GM18909 (cell line): ENCODE data around the gene PHKG1.
"Not testable (repeated sequence)": the region's sequence is repeated elsewhere in the genome, so short reads cannot be mapped to it uniquely, and the experiment has no call there.

Experiments used
- ATAC-seq: cut with Tn5 transposase; IDR thresholded peaks from one replicate; pipeline ENCODE4 v1.9.1; 2021; ENCODE audit warnings: mild to moderate bottlenecking; ENCODE audit not compliant: unreplicated experiment, poor library complexity

The PHKG1 gene

DNA sequence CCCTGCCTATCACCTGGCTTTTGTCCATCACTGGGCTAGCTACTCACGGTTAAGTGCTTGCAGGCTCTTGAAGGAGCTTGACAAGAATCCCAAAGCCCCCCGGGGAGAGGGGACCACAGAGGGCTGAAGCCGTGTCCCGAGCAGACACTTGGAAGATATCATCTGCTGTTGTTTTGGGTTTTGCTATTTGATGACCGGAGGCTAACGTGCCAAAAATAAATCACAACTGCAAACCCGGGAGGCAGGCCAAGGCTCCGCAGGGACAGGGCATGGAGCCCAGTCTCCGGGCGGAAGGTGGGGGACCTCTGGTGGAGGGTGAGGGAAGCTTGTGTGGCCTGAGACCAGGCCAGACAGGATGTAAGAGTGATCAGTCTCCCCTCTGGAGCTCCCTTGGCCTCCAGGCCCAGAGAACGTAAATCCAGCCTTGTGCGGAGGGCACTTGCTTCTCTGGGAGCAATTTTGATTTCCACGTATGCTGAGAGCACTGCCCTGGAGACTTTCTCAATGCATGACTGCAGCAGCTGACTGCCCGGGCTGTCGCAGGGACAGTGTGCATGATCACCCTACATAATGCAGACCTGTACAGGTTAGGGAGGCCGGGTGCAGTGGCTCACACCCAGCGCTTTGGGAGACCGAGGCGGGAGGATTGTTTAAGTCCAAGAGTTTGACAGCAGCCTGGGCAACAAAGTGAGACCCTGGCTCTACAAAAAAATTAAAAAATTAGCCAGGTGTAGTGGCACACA lies at the start of gene PHKG1:
Gene PHKG1, minus strand, starts transcription at position 164 of the 743 bp plus-strand sequence. CDS start 4,011 bp downstream, outside the sequence.
- ATAC-seq, result no peak

DNA sequence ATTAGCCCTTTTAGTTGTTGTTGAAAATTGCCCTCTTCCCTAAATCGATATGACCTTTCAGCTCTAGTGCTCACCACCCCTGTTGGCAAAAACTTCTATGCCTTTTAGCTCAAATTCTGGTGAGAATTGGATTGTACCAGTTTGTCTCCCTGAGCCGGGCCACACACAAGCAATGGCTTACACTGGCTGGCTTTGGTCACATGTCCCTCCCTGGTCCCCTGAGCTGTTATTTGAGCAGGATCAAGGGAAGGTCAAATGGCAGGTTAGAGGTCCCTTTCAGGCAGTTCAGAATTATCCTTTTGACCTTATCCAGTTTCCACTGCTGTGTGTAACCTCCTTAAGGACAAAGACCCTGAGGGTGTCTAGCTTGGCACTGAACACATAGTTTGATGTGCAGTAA lies 38.3 kb upstream of the PHKG1 start:
- not testable (repeated sequence) for ATAC-seq

DNA sequence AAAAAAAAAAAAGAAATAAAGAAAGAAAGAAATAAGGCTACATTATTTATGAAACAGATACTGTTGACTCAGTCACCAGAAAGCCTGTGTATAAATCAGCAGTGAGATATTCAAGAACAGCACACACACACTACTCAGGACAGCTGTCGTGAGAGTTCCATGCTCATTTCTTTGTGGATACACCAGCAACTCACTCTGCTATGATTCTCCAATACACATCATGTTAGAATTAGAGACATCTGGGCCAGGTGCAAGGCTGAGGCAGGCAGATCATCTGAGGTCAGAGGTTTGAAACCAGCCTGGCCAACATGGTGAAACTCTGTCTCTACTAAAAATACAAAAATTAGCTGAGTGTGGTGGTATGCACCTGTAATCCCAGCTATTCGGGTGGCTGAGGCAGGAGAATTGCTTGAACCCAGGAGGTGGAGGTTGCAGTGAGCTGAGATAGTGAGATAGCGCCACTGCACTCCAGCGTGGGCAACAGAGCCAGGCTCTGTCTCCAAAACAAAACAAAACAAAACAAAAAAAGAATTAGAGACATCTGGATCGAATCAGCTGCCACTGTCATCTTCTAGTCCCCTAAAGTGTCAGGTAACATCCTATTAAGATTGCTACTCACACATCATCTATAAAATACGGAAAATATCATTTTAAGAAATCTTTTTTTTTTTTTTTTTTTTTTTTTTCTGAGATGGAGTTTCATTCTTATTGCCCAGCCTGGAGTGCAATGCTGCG lies 34.7 kb upstream of the PHKG1 start:
- no peak for ATAC-seq

DNA sequence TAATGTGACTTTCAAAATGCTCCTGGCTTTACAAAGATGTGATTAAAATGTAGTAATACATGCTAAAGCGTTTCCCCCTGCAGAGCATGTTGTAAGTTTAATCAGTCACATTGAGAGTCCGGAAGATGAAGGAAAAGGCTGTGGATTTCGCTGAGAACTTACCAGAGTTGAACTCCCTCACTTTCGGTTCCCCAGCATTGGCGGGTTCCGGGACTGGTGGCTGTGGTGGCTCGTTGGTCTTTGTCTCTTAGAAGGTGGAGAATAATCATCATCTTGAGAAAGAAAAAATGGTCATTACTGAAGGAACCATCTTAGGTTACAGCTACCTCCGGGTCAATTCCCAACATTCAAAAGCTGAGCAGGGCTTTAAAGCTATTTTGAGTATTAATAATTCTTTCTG lies 33.1 kb upstream of the PHKG1 start:
- no peak for ATAC-seq

DNA sequence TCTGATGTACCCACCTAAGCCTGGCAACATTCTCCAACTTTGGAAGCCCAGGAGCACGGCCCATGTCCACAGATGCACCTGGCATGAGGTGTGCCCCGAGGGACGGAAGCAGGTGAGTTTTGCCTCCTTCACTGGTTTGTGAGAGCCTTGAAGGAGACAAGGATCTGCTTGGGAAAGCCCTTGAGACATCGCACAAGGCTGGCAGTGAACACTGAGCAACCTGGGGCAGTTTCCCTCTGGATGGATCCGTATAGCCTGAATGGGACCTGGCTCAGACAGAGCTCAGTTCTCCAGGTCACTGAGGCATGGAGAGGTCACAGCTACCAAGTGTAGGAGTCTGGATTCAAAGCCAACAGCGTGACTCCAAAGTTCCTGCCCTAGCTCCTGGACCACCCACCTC lies 32.2 kb upstream of the PHKG1 start:
- no peak for ATAC-seq

DNA sequence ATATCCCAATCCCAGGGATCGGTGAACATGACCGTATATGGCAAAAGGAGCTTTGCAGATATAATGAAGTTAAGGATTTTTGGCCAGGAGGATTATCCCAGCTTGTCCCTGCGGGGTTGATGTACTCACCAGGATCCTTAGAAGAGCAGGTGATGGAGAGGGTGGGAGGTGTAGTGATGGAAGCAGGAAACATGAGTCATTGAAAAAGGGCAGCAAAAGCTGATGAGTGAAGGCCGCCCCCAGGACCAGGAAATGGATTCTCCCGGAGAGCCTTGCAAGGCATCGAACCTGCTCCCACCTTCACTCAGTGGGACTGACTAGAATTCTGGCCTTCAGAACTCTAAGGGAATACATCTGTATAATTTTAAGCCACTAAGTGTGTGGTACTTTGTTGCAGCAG lies 28.7 kb upstream of the PHKG1 start:
- ATAC-seq, result no peak

DNA sequence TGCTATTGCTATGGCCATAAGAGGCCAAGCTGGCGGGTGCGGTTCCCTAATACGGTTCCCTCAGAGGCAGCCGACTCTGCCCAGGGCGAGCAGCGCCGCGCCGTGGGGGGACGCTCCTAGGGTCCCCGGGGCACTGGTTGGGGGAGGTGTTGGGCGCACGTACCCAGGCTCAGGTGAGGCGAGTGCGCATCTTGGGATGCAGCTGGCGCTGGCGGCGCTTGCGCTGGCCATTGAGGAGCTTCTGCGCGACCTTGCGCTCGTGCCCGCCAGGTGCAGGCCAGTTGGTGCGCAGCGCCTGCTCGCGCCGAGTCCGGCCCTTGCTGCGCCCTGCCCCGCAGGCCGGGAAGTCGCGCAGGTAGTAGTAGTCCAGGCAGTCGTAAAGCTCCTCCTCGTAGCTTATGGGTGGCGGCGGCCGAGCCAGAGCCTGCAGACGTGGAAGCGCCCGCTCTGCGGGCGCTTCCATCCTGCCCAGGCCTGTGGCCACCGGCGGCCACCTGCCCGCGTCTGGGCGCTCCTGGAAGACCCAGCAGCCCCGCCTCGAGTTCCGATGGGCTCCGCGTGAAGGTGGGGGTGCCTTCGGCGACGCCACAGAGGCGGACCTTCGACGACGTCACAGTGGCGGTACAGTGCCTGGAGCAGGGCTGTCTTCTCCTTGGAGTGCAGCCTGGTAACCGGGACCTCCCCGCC lies 23.2 kb upstream of the PHKG1 start, which contains the start of gene NUPR2:
Gene NUPR2, minus strand, starts transcription at position 566 of the 687 bp plus-strand sequence. Its CDS starts 103 bp downstream, at position 463.
- no peak for ATAC-seq

DNA sequence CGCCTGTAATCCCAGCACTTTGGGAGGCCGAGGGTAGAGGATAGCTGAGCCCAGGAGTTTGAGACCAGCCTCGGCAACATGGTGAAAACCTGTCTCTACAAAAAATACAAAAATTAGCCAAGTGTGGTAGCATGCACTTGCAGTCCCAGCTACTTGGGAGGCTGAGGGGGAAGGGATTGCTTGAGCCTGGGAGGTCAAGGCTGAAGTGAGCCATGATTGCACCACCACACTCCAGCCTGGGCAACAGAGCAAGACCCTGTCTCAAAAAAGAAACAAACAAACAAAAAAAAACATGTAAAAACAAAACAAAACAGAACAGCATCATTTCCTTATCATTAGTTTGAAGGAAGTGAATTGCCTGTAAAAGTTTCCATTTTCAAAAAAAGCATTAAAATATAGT lies 19.5 kb upstream of the PHKG1 start:
- not testable (repeated sequence) for ATAC-seq

DNA sequence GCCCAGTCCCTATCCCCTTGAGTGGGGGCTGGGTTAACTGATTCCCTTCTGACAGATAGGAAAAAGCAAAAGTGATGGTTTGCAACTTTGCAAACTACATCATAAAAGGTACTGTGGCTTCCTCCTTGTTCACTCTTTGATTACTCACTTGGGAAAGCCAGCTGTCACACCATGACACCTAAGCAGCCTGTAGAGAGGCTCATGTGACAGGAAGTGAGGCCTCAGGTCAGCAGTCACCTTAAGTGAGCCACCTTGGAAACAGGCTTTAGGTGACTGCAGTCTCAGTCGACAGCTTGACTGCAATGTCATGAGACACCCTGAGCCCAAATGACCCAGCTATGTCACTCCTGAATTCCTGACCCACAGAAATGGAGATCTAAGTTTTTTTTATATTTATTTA lies 17.9 kb upstream of the PHKG1 start:
- no peak for ATAC-seq

DNA sequence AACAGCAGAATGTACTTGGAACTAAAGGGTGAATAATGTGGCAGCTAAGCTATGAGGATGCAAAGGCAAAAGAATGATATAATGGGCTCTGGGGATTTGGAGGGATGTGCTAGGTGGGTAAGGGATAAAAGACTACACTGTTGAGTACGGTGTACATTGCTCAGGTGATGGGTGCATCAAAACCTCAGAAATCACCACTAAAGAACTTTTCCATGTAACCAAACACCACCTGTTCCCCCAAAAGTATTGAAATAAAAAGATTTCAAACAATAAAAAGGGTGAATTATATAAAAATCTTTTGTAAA lies 15.2 kb upstream of the PHKG1 start:
- no peak for ATAC-seq

DNA sequence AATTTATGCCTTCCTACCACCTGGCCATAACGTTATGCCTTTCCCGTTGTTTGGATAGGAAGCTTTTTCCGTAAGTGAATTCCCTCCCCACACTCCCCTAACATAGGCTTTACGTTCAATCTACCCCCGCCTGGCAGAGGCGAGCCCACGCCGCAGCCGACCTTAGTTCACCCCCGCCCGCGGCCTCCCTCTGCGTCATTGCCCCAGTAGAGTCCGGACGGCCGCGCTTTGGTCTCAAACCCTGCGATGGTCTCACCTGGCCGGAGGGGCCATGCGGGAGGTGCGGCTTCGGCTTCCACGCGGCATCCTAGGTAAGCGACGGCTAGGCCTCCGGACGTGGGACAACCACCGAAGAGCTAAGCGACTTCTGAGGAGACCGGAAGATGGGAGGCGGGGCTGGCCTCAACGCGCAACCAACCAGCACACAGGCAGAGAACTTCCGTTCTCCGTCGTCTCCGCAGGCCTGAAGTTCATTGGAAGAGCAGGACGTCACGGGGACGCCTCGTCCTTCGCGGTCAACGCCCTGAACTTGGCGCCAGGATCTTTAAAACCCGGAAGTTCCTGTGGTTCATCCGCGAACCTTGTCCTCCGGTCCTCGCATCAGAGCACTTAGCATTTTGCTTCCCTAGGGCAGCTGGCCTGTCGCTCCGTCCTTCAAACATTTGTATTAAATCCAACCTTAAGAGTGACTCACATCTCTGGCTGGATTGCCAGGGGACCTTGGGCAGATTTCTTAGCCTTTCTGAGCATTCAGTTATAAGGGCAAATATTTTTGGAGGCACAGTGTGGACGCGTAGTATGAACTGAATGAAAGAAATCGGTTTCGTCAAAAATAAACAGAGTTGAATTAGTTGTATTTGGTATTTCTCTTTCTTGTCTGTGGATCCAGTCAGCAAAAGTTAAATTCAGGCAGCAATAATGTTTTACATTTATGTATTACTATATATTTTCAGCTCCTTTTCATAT lies 13.6 kb upstream of the PHKG1 start, which contains the start of gene CHCHD2:
Gene CHCHD2, minus strand, starts transcription at position 369 of the 966 bp plus-strand sequence. Its CDS starts 63 bp downstream, at position 306.
- ATAC-seq, result peak; percentile 100

DNA sequence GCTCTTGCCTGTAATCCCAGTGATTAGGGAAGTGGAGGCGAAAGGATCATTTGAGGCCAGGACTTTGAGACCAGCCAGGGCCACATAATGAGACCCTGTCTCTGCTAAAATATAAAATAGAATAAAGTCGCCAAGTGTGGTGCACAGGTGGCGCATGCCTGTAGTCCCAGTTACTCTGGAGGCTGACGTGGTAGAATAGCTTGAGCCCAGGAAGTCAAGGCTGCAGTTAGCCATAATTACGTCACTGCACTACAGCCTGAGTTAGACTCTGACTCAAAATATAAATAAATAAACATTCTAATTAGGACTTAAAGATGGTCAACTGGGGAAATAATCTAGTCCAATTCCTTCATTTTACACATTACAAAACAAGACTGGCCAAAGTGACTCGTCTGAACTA lies 12.8 kb upstream of the PHKG1 start:
- ATAC-seq, result peak; percentile 32

DNA sequence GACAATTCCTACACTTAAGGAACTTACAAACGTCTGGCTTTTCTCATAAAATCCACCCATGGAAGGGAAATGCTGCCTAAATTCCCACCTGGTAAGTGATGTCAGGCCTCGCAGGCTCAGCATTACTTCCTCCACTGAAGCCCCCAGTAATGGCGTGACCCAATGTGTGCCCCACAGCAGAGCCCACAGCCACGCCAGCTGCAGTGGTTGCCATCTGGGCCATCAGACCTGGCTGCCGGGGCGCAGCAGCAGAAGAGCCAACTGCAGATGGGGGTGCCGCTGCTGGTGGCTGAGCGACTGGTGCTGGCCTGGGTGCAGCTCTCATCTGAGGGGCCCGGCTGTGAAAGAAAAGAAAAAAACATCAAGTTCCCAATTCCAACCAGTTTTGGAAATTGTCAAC lies 11.4 kb upstream of the PHKG1 start:
- not testable (repeated sequence) for ATAC-seq

DNA sequence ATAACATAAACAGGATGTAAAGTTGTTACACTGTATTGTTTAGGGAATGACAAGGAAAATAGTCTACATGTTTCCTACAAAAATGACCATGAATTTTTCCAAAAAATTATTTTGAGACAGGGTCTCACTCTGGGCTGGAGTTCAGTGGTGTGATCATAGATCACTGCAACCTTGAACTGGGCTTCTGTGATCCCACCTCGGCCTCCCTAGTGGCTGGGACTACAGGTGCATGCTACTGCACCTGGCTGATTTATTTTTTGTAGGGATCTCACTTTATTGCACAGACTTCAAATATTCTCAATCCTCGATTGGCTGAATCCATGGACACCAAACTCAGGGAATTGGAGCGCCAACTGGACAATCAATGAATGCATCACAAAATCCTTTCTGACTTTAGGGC lies 6.9 kb upstream of the PHKG1 start:
- ATAC-seq, result no peak

DNA sequence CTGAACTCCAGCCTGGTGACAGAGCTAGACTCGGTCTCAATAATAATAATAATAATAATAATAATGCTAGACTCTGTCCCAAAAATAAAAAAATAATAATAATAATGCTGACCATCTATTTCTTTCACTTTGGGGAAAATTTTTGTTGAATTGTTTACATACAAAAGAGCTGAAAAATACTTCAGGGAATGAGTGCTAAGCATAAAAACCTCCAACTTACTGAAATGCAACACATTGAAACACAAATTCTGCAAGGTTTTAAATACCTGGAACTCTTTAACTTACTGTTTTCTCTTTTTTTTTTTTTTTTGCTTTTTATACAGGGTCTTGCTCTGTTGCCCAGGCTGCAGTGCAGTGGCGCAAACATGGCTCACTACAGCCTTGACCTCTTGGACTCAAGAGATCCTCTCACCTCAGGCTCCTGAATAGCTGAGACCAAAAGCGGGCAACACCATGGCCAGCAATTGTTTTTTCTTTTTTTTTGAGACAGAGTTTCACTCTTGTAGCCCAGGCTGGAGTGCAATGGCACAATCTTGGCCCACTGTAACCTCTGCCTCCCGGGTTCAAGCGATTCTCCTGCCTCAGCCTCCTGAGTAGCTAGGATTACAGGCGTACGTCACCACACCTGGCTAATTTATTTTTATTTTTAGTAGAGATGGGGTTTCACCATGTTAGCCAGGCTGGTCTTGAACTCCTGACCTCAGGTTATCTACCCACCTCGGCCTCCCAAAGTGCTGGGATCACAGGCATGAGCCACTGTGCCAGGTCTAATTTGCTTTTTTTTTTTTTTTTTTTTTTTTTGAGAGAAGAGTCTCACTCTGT lies 5.6 kb upstream of the PHKG1 start:
- ATAC-seq, result not testable (repeated sequence)

DNA sequence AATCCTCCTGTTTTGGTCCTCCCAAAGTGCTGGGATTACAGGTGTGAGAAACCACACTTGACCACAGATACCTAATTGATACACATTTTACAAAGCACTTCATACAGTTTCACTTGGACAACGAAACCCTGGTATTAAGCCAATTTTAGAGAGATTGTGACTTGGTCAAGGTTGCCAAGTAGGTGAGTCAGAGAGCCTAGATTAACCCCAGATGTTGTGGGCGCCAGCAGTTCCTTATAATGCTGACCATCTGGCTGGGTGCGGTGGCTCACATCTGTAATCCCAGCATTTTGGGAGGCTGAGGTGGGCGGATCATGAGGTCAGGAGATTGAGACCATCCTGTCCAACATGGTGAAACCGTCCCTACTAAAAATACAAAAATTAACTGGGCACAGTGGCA lies 4.9 kb upstream of the PHKG1 start:
- no peak for ATAC-seq

DNA sequence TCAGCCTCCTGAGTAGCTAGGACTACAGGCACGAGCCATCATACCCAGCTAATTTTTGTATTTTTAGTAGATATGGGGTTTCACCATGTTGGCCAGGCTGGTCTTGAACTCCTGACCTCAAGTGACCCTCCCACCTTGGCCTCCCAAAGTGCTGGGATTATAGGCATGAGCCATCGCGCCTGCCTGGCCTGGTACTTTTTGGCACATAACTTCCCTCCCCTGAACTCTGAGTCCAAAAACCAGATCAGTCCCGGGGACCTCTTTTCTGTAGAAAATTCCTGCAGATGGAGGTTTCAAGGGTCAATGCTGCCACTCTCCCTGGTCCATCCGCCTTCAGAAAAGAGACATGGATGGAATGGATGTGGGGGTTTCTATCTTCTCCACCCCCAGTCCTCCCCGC lies 364 bp downstream of the PHKG1 start:
- ATAC-seq, result not testable (repeated sequence)

DNA sequence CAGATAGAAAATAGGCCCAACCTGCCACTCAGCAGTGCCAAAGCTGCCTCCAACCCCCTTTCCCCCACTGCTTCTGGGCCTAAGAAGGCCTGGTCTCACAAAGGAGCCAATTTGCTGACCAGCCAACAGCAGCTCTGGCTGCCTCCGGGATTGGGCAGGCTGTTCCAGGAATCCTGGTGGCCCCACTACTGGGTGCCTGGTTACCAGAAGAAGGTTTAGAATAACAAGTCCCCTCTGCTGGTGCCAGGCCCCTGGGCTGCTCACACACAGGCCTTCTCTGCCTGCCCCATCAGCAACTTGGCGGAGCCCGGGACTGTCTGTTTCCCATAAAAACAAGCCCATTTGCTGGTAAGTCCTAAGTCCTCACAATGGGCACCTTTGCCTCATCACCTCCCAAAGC lies 1.2 kb downstream of the PHKG1 start:
- ATAC-seq, result no peak

DNA sequence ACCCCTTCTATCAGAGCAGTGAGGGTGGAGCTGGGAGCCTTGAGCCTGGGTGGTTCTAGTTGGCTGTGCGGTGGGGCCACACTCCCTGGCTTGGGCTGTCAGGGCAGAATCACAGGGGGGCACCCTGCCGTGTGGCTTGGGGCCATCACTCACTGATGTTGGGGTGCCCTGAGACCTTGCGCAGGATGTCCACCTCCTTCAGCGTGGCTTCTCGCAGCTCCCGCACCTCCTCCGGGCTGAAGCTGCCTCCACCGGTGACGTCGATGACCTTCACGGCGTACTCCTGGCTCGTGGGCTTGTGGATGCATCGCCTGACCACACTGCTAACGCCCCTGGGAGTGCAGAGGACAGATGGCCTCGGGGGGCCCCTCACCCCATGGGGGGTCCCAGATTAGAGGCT lies 5.3 kb downstream of the PHKG1 start:
- no peak for ATAC-seq
